Endothelial cell of umbilical vein (primary cell): ENCODE measurements around the gene TYROBP. TPM values are rescaled to one million over a fixed set of nuclear protein-coding genes. Genes with fewer than 3 reads are reported as not detected.

ENCODE experiments used
- BruUV-seq: library from RNA; stranded (reverse); fragments of 400-500 nt; replicated peaks from 2 replicates; lab custom pipeline; 2021; lab: Mats Ljungman, UMichigan
- CTCF ChIA-PET: fragments of 300-600, 350-600 bp; sonication (Branson Sonifier 250); formaldehyde crosslinking; loops from one replicate; lab custom pipeline; 2021; ENCODE audit warnings: antibody characterized with exemption, inconsistent platforms; lab: Charles Lee
- POLR2A ChIA-PET: fragments of 300-600, 350-600 bp; sonication (Branson Sonifier 250); formaldehyde crosslinking; loops from one replicate; lab custom pipeline; 2021; ENCODE audit warnings: antibody characterized with exemption, inconsistent platforms; lab: Charles Lee
- DNase-seq: peaks from one replicate; pipeline ENCODE4 v3.0.0-alpha.2; 2011; ENCODE audit warnings: low read depth, low spot score
- FAIRE-seq: peaks from 2 replicates; lab custom pipeline; 2011; peaks lifted over from hg19 to GRCh38; lab: Jason Lieb, UNC
- H2AFZ ChIP-seq: 2 replicates; pipeline ENCODE4 v1.6.0; 2012; ENCODE audit warnings: low read depth, low read length, control low read depth, inconsistent platforms
- H3K27ac ChIP-seq: 2 replicates; pipeline ENCODE4 v1.5.1; 2011; ENCODE audit warnings: low read depth, mild to moderate bottlenecking, control low read depth, low read length, moderate library complexity; ENCODE audit not compliant: insufficient read depth
- H3K27me3 ChIP-seq, 2 experiments: 2 replicates each; pipeline versions ENCODE4 v1.6.0 to v1.6.1; 2011; ENCODE audit warnings: low read length in 2 of 2, mixed read lengths in 1 of 2; ENCODE audit not compliant: control insufficient read depth in 2 of 2, insufficient read depth in 2 of 2
- H3K36me3 ChIP-seq, 2 experiments: 2 replicates in 1 of 2; 3 replicates in 1 of 2; pipeline ENCODE4 v1.5.1; 2011; ENCODE audit warnings: low read length in 2 of 2, mild to moderate bottlenecking in 1 of 2, moderate library complexity in 1 of 2; ENCODE audit not compliant: control insufficient read depth in 2 of 2, insufficient read depth in 2 of 2; ENCODE audit errors: extremely low read depth in 1 of 2
- H3K4me1 ChIP-seq: 3 replicates; pipeline ENCODE4 v1.5.1; 2011; ENCODE audit warnings: mild to moderate bottlenecking, low read length; ENCODE audit not compliant: control insufficient read depth, insufficient read depth; ENCODE audit errors: extremely low read depth
- H3K4me2 ChIP-seq: 2 replicates; pipeline ENCODE4 v1.6.1; 2011; ENCODE audit warnings: low read length, control low read depth, mixed read lengths; ENCODE audit not compliant: insufficient read depth
- H3K4me3 ChIP-seq, 3 experiments: fragments of 200-600 bp in 1 of 3; sonication (generic), shearing (Covaris generic) in 1 of 3; replicated peaks in 1 of 3; 2 replicates each; pipeline ENCODE4 v1.5.1; 2011 to 2016; ENCODE audit warnings: control low read depth in 3 of 3, low read length in 3 of 3, mild to moderate bottlenecking in 2 of 3, inconsistent platforms in 1 of 3, low read depth in 1 of 3, moderate library complexity in 1 of 3; ENCODE audit not compliant: insufficient read depth in 1 of 3
- H3K79me2 ChIP-seq: 2 replicates; pipeline ENCODE4 v1.6.0; 2012; ENCODE audit warnings: low read length, inconsistent platforms; ENCODE audit not compliant: control insufficient read depth, insufficient read depth
- H3K9ac ChIP-seq: replicated peaks from 2 replicates; pipeline ENCODE3; 2011; ENCODE audit warnings: low read length, control low read depth; ENCODE audit not compliant: insufficient read depth; ENCODE audit errors: extremely low read depth
- H3K9me1 ChIP-seq: replicated peaks from 3 replicates; pipeline ENCODE4 v1.6.0; 2011; ENCODE audit warnings: mild to moderate bottlenecking, low read length; ENCODE audit not compliant: control insufficient read depth, insufficient read depth; ENCODE audit errors: extremely low read depth
- H3K9me3 ChIP-seq: replicated peaks from 2 replicates; pipeline ENCODE4 v1.5.1; 2012; ENCODE audit warnings: low read length, inconsistent platforms; ENCODE audit not compliant: control insufficient read depth, insufficient read depth
- H4K20me1 ChIP-seq: replicated peaks from 2 replicates; pipeline ENCODE3; 2011; ENCODE audit warnings: mild to moderate bottlenecking, low read length; ENCODE audit not compliant: control insufficient read depth, insufficient read depth; ENCODE audit errors: extremely low read depth
- EZH2 ChIP-seq: IDR thresholded peaks from 2 replicates; pipeline ENCODE4 v1.6.1; 2012; ENCODE audit warnings: borderline replicate concordance, low read depth, mild to moderate bottlenecking, moderate library complexity, low read length, inconsistent platforms; ENCODE audit not compliant: severe bottlenecking
- FOS ChIP-seq: IDR thresholded peaks from 2 replicates; pipeline ENCODE4 v1.6.1; 2011; ENCODE audit warnings: mild to moderate bottlenecking, low read length, moderate library complexity, borderline replicate concordance; ENCODE audit not compliant: insufficient read depth
- GATA2 ChIP-seq: IDR thresholded peaks from 2 replicates; pipeline ENCODE4 v1.7.0; 2011; ENCODE audit warnings: low read depth, mild to moderate bottlenecking, moderate library complexity, mixed read lengths, low read length; ENCODE audit not compliant: insufficient read length, insufficient read depth
- JUN ChIP-seq: IDR thresholded peaks from 2 replicates; pipeline ENCODE4 v1.6.1; 2011; ENCODE audit warnings: borderline replicate concordance, low read depth; ENCODE audit not compliant: insufficient read length, insufficient read depth
- MYC ChIP-seq: IDR thresholded peaks from one replicate; pipeline ENCODE4 v1.6.1; 2011; ENCODE audit warnings: mild to moderate bottlenecking, low read depth, low read length
- POLR2A ChIP-seq: IDR thresholded peaks from 2 replicates; pipeline ENCODE4 v1.6.1; 2012; ENCODE audit warnings: low read depth, mild to moderate bottlenecking, control low read depth, low read length
- POLR2AphosphoS5 ChIP-seq: IDR thresholded peaks from 2 replicates; pipeline ENCODE4 v1.6.1; 2012; ENCODE audit warnings: low read depth, mild to moderate bottlenecking, control low read depth, low read length, moderate library complexity; ENCODE audit not compliant: insufficient read depth
- dilution Hi-C: fragments of 300-500 bp; cut with MboI; formaldehyde crosslinking; loops from one replicate; pipeline ENCODE4 v1.15.0; 2019; ENCODE audit warnings: low sequenced_read_pairs; ENCODE audit not compliant: extremely low pct_ligation_motif_present
- intact Hi-C: fragments of 100-400 bp; cut with micrococcal nuclease; formaldehyde crosslinking; loops from one replicate; pipeline ENCODE4 v1.10.0; 2022
- polyA plus RNA-seq, 4 experiments: library from polyadenylated mRNA; depleted of rRNA in 3 of 4; stranded (reverse) in 3 of 4; unstranded in 1 of 4; fragments of >200 nt; gene quantifications; 2 replicates each; pipeline versions ENCODE4 v1.2.1 to v1.2.3, GENCODE V29; 2011 to 2012; ENCODE audit warnings: missing spikeins in 1 of 4
- total RNA-seq: library from RNA; stranded (reverse); gene quantifications from 2 replicates; pipeline ENCODE4 v1.2.3, GENCODE V29; 2021
- TF ChIP-seq, protein P1 (sequence below), 2 donors: IDR thresholded peaks; 1 replicate in 1 of 2; 2 replicates in 1 of 2; pipeline ENCODE4 v1.5.1; 2011; ENCODE audit warnings: low read length in 2 of 2, mild to moderate bottlenecking in 2 of 2, moderate library complexity in 2 of 2, control low read depth in 1 of 2, inconsistent platforms in 1 of 2, low read depth in 1 of 2; ENCODE audit not compliant: insufficient read depth in 1 of 2; ENCODE audit errors: extremely low read depth in 1 of 2
- TF ChIP-seq, protein P2 (sequence below): IDR thresholded peaks from 2 replicates; pipeline ENCODE4 v1.6.1; 2011; ENCODE audit not compliant: insufficient read depth, insufficient read length

The TYROBP gene
- total and polyA plus RNA-seq, 2 donors (not counting 3 experiments of a cell fraction or from before 2014, with no cell fraction given), result not detected

DNA sequence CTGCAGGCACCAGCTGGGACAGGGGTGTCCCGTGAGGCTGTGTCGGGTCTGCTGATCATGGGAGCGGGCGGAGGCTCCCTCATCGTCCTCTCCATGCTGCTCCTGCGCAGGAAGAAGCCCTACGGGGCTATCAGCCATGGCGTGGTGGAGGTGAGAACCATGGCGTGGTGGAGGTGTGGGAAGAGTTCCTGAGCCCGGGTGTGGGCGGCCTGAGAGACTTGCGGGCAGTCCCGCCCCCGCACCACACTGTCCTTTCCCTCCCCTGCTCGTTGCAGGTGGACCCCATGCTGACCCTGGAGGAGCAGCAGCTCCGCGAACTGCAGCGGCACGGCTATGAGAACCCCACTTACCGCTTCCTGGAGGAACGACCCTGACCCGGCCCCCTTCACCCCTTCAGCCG lies 29.0 kb downstream of the TYROBP start:
- no peak overlapping the region for H2AFZ ChIP-seq
- ChIA-PET POLR2A (no interaction called here), CTCF (interaction anchor here (1.2 kb wide), 2 partner anchors 10 to 52 kb away, joined by 4 to 10 read pairs; no protein-coding TSS in a partner anchor)
- H3K9me1 ChIP-seq, result no peaks in the 10 kb centered on the region
- H3K9me3 ChIP-seq, result no peaks in the 10 kb centered on the region
- H3K4me3 ChIP-seq, result no peak overlapping the region
- H3K9ac ChIP-seq, result no peak overlapping the region
- dilution Hi-C loops (no loop called here), intact Hi-C loops (no loop called here)
- BruUV-seq, result no TSS peak
- no peak for DNase-seq
- no peaks in the 10 kb centered on the region for H3K27me3 ChIP-seq
- no peak overlapping the region for H3K27ac ChIP-seq
- H4K20me1 ChIP-seq, result no peaks in the 10 kb centered on the region
- no peak for FAIRE-seq
- H3K79me2 ChIP-seq, result no peaks in the 10 kb centered on the region
- H3K4me1 ChIP-seq, result no peaks in the 10 kb centered on the region
- no peaks in the 10 kb centered on the region for H3K36me3 ChIP-seq
- H3K4me2 ChIP-seq, result no peak overlapping the region
- TF ChIP-seq GATA2, result no peak
- TF ChIP-seq EZH2, result no peak
- TF ChIP-seq MYC, result no peak
- TF ChIP-seq FOS, result no peak
- TF ChIP-seq POLR2AphosphoS5, result no peak
- TF ChIP-seq, protein P1, sequence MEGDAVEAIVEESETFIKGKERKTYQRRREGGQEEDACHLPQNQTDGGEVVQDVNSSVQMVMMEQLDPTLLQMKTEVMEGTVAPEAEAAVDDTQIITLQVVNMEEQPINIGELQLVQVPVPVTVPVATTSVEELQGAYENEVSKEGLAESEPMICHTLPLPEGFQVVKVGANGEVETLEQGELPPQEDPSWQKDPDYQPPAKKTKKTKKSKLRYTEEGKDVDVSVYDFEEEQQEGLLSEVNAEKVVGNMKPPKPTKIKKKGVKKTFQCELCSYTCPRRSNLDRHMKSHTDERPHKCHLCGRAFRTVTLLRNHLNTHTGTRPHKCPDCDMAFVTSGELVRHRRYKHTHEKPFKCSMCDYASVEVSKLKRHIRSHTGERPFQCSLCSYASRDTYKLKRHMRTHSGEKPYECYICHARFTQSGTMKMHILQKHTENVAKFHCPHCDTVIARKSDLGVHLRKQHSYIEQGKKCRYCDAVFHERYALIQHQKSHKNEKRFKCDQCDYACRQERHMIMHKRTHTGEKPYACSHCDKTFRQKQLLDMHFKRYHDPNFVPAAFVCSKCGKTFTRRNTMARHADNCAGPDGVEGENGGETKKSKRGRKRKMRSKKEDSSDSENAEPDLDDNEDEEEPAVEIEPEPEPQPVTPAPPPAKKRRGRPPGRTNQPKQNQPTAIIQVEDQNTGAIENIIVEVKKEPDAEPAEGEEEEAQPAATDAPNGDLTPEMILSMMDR (IDR thresholded peaks at IDR 0.05; ENCODE audit: extremely low read depth in 1 of 2, insufficient read depth in 1 of 2, low read depth in 1 of 2, low read length in 2 of 2), result no peak
- TF ChIP-seq, protein P2, sequence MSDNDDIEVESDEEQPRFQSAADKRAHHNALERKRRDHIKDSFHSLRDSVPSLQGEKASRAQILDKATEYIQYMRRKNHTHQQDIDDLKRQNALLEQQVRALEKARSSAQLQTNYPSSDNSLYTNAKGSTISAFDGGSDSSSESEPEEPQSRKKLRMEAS, result no peak
- TF ChIP-seq JUN, result no peak
- TF ChIP-seq POLR2A, result no peak
